ENCODE results near the gene CRADD.

The CRADD gene

GRCh38 chr12:93939641-93940325, 262.6 kb downstream of the CRADD start:
- DNase-seq (ENCODE audit: low spot score) = no peak

- no peak for DNase-seq (ENCODE audit: low spot score)
Measured at GRCh38 chr12:93943780-93944179, 266.6 kb downstream of the CRADD start.

DNA sequence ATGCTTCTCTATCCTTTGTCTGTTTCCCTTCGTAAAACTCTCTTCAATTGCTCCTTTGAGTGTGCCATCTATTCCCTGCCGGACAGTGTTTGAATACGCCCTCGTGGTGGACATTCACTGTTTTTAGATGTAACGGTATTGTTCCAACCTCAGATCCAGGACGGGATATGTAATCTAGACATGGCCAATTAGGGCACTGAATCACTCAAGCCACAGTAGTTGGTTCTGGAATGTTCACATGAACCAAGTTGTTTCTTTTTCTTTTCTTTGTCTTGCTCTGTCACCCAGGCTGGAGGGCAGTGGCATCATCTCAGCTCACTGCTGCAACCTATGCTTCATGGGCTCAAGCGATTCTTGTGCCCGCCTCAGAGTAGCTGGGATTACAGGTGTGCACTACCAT, 267.0 kb downstream of the CRADD start:
- DNase-seq (ENCODE audit: low spot score) = no peak
